ENCODE measurements around the gene RIOK2.

GRCh38 chr5:97141539-97141938 is 41.5 kb downstream of the RIOK2 start:
- TF ChIP-seq CEBPB (IDR thresholded peaks at IDR 0.05) (no peak), EP300 (IDR thresholded peaks at IDR 0.05; ENCODE audit: borderline replicate concordance) (no peak), MAX (IDR thresholded peaks at IDR 0.05) (no peak), CREB1 (IDR thresholded peaks at IDR 0.05; ENCODE audit: low read depth) (no peak), FOXM1 (IDR thresholded peaks at IDR 0.05; ENCODE audit: borderline replicate concordance, low read depth) (no peak), TAF1 (IDR thresholded peaks at IDR 0.05; ENCODE audit: low read depth) (no peak), YY1 (IDR thresholded peaks at IDR 0.05; ENCODE audit: low read depth) (no peak), REST (IDR thresholded peaks at IDR 0.05; ENCODE audit: low read depth) (no peak), TCF12 (IDR thresholded peaks at IDR 0.05; ENCODE audit: low read depth) (no peak), RAD21 (IDR thresholded peaks at IDR 0.05; ENCODE audit: low read depth) (no peak)

Data from Ishikawa (cell line).